ENCODE results near the gene MVB12B. TPM values are rescaled to one million over a fixed set of nuclear protein-coding genes. Genes with fewer than 3 reads are reported as not detected.

MVB12B gene
- total and polyA plus RNA-seq, 2 of the 4 experiments (the other 2 are of a cell fraction): 2.0 to 4.0 TPM

DNA sequence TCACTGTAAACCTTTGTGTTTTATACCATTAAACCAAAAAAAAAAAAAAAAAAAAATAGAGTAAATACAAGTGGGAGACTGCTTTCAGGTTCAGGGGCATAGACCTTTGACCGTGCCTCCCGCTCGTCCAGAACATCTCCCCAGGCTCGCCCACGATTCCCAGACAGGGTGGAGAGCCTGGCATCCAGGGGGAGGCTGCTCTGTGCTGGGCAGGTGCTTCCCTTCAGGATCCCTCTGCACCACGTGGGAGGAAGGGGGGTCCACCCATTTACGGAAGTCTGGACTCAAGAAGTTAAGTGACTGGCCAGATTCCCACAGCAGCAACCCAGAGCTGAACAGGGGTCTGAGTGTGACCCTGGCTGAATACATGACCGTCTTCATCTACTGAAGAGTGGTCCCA is 161.7 kb downstream of the MVB12B start:
- dilution Hi-C loops (cut with HindIII; ENCODE audit: low sequenced_read_pairs, unreplicated experiment) (no loop called here), intact Hi-C loops (cut with micrococcal nuclease) (no loop called here), in situ Hi-C loops (cut with MboI; ENCODE audit: low sequenced_read_pairs) (loop anchor here (25.0 kb wide), 1 partner anchor 1076 kb away; no protein-coding TSS in a partner anchor)
- WGBS, 2 experiments (ENCODE audit: extremely low coverage in 2 of 2, insufficient read length in 1 of 2): 97% methylated on average over 5 of the region's 8 CpGs; no CpG with 5 or more reads in 1 of the 2 experiments
- Histone ChIP-seq H2BK20ac (ENCODE audit: low read depth, low read length) (no peak overlapping the region), H2BK120ac (ENCODE audit: low read depth, low read length) (no peak overlapping the region), H3K9me3 (ENCODE audit: control insufficient read depth, insufficient read depth, low read length) (no peaks in the 10 kb centered on the region), H3K9ac (ENCODE audit: low read depth, low read length) (no peak overlapping the region), H3K36me3 (ENCODE audit: control insufficient read depth, insufficient read depth, low read length) (no peaks in the 10 kb centered on the region), H2AK5ac (ENCODE audit: low read depth, low read length) (no peak overlapping the region), H3K27ac (ENCODE audit: insufficient read depth, low read length) (no peak overlapping the region), H3K9me1 (ENCODE audit: insufficient read depth, low read length) (no peaks in the 10 kb centered on the region), H2AFZ (replicated peaks; ENCODE audit: low read length, poor library complexity) (no peak overlapping the region), H3K79me1 (ENCODE audit: low read depth in 1 of 2, low read length in 2 of 2) (no peaks in the 10 kb centered on the region), H3K56ac (ENCODE audit: extremely low read depth, insufficient read depth, low read length) (no peak overlapping the region), H3K27me3 (ENCODE audit: control insufficient read depth, insufficient read depth, low read length) (no peaks in the 10 kb centered on the region), H3K14ac (replicated peaks; ENCODE audit: low read depth, low read length) (no peak overlapping the region), H2BK5ac (ENCODE audit: low read depth, low read length, poor library complexity, severe bottlenecking) (no peak overlapping the region), H4K5ac (ENCODE audit: low read depth, low read length) (no peak overlapping the region), H2AK9ac (replicated peaks; ENCODE audit: low read depth, low read length, poor library complexity) (no peak overlapping the region), H3K18ac (ENCODE audit: low read depth, low read length) (no peak overlapping the region), H3K4me2 (ENCODE audit: low read depth, low read length) (no peak overlapping the region), H3K4ac (ENCODE audit: low read depth, low read length) (no peak overlapping the region), H2BK15ac (ENCODE audit: low read depth, low read length) (no peak overlapping the region), H4K20me1 (ENCODE audit: insufficient read depth, low read length) (no peaks in the 10 kb centered on the region), H4K91ac (ENCODE audit: insufficient read depth, low read depth, low read length) (no peak overlapping the region), H3K4me3 (ENCODE audit: insufficient read depth, low read depth, low read length) (no peak overlapping the region), H3K23ac (ENCODE audit: low read depth, low read length) (no peak overlapping the region), H4K8ac (ENCODE audit: low read depth in 2 of 2, low read length in 2 of 2) (no peak overlapping the region), H3K4me1 (ENCODE audit: control insufficient read depth, insufficient read depth, low read length) (no peaks in the 10 kb centered on the region)
- POLR2A ChIA-PET (ENCODE audit: unreplicated experiment): no interaction called here
- ATAC-seq (ENCODE audit: low read depth): no peak
- no TSS peak for BruUV-seq (replicated peaks)
- no peak for TF ChIP-seq CHD1 (IDR thresholded peaks at IDR 0.05; ENCODE audit: low read depth, low read length)
- no peak for TF ChIP-seq SMC3 (IDR thresholded peaks at IDR 0.05; ENCODE audit: low read depth, low read length)
- no peak for TF ChIP-seq NFE2L2 (IDR thresholded peaks at IDR 0.05; ENCODE audit: low read depth, low read length)
- TF ChIP-seq MXI1 (IDR thresholded peaks at IDR 0.05; ENCODE audit: borderline replicate concordance, low read depth, low read length): no peak
- no peak for TF ChIP-seq MAFK (IDR thresholded peaks at IDR 0.05; ENCODE audit: low read depth, low read length)
- no peak for TF ChIP-seq RAD21 (IDR thresholded peaks at IDR 0.05; ENCODE audit: low read length)
- TF ChIP-seq, protein P1, sequence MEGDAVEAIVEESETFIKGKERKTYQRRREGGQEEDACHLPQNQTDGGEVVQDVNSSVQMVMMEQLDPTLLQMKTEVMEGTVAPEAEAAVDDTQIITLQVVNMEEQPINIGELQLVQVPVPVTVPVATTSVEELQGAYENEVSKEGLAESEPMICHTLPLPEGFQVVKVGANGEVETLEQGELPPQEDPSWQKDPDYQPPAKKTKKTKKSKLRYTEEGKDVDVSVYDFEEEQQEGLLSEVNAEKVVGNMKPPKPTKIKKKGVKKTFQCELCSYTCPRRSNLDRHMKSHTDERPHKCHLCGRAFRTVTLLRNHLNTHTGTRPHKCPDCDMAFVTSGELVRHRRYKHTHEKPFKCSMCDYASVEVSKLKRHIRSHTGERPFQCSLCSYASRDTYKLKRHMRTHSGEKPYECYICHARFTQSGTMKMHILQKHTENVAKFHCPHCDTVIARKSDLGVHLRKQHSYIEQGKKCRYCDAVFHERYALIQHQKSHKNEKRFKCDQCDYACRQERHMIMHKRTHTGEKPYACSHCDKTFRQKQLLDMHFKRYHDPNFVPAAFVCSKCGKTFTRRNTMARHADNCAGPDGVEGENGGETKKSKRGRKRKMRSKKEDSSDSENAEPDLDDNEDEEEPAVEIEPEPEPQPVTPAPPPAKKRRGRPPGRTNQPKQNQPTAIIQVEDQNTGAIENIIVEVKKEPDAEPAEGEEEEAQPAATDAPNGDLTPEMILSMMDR (conservative IDR thresholded peaks at IDR 0.05; ENCODE audit: low read depth, low read length): no peak
- no peak for TF ChIP-seq FOS (IDR thresholded peaks at IDR 0.05; ENCODE audit: low read depth, low read length)
- TF ChIP-seq, protein P2, sequence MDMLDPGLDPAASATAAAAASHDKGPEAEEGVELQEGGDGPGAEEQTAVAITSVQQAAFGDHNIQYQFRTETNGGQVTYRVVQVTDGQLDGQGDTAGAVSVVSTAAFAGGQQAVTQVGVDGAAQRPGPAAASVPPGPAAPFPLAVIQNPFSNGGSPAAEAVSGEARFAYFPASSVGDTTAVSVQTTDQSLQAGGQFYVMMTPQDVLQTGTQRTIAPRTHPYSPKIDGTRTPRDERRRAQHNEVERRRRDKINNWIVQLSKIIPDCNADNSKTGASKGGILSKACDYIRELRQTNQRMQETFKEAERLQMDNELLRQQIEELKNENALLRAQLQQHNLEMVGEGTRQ (IDR thresholded peaks at IDR 0.05; ENCODE audit: low read depth, low read length): no peak
- no peak for TF ChIP-seq RCOR1 (IDR thresholded peaks at IDR 0.05; ENCODE audit: insufficient replicate concordance, low read length)
- no peak for TF ChIP-seq POLR2A (IDR thresholded peaks at IDR 0.05; ENCODE audit: low read depth, low read length)
- TF ChIP-seq MAZ (IDR thresholded peaks at IDR 0.05; ENCODE audit: borderline replicate concordance, low read depth, low read length): no peak
- TF ChIP-seq BHLHE40 (IDR thresholded peaks at IDR 0.05; ENCODE audit: low read depth, low read length): no peak
- no peak for TF ChIP-seq CEBPB (IDR thresholded peaks at IDR 0.05; ENCODE audit: low read depth, low read length)
- TF ChIP-seq, protein P3, sequence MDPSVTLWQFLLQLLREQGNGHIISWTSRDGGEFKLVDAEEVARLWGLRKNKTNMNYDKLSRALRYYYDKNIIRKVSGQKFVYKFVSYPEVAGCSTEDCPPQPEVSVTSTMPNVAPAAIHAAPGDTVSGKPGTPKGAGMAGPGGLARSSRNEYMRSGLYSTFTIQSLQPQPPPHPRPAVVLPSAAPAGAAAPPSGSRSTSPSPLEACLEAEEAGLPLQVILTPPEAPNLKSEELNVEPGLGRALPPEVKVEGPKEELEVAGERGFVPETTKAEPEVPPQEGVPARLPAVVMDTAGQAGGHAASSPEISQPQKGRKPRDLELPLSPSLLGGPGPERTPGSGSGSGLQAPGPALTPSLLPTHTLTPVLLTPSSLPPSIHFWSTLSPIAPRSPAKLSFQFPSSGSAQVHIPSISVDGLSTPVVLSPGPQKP (IDR thresholded peaks at IDR 0.05; ENCODE audit: borderline replicate concordance, low read depth, low read length): no peak
- TF ChIP-seq RFX5 (IDR thresholded peaks at IDR 0.05; ENCODE audit: low read depth, low read length): no peak
- DNase-seq: no peak
- CTCF ChIA-PET: no interaction called here
